HepG2 (cell line): ENCODE results near the gene EIF3A. TPM values are rescaled to one million over a fixed set of nuclear protein-coding genes. Genes with fewer than 3 reads are reported as not detected.

Experiments used
- KLF9 ChIP-seq: IDR thresholded peaks from 2 replicates; pipeline ENCODE4 v1.6.1; 2016; ENCODE audit warnings: low read depth
- NCOR1 ChIP-seq: fragments of 200-600 bp; sonication (generic); IDR thresholded peaks from 2 replicates; pipeline ENCODE4 v1.7.0; 2017; ENCODE audit warnings: antibody characterized with exemption, low read length, borderline replicate concordance
- PATZ1 ChIP-seq: sonication (generic); formaldehyde crosslinking; IDR thresholded peaks from 2 replicates; pipeline ENCODE4 v1.4.0; 2020; ENCODE audit warnings: missing genetic modification reagents
- PAX8 ChIP-seq: sonication (generic); formaldehyde crosslinking; IDR thresholded peaks from 2 replicates; pipeline ENCODE4 v1.8.0; 2022; ENCODE audit warnings: mild to moderate bottlenecking, missing genetic modification reagents, borderline replicate concordance
- ZNF235 ChIP-seq: sonication (generic); formaldehyde crosslinking; IDR thresholded peaks from 2 replicates; pipeline ENCODE4 v1.8.1; 2023; ENCODE audit warnings: mild to moderate bottlenecking, missing genetic modification reagents, borderline replicate concordance
- polyA plus RNA-seq, 8 experiments: library from polyadenylated mRNA; depleted of rRNA in 3 of 8; stranded (reverse) in 7 of 8; unstranded in 1 of 8; fragments of >200 nt; fragmentation: Illumina TruSeq in 4 of 8; extraction: Trizol in 4 of 8; gene quantifications; 2 replicates each; pipeline versions ENCODE4 v1.2.1 to v1.2.3, GENCODE V29; 2011 to 2016; ENCODE audit warnings: low read depth in 4 of 8, missing spikeins in 1 of 8, mixed read lengths in 1 of 8; ENCODE audit not compliant: insufficient read depth in 1 of 8
- total RNA-seq, 5 experiments: library from RNA; depleted of rRNA; stranded (reverse); fragments of >200 nt; fragmentation: Illumina TruSeq; extraction: Trizol; gene quantifications; 2 replicates each; pipeline ENCODE4 v1.2.3, GENCODE V29; 2016; ENCODE audit warnings: low read depth in 1 of 5
- TF ChIP-seq, protein P1 (sequence below): sonication (generic); formaldehyde crosslinking; IDR thresholded peaks from 2 replicates; pipeline ENCODE4 v1.4.0; 2020; ENCODE audit warnings: mild to moderate bottlenecking, missing genetic modification reagents
- TF ChIP-seq, protein P2 (sequence below): sonication (generic); formaldehyde crosslinking; IDR thresholded peaks from 2 replicates; pipeline ENCODE4 v1.5.1; 2020; ENCODE audit warnings: mild to moderate bottlenecking, missing genetic modification reagents, borderline replicate concordance
- TF ChIP-seq, protein P3 (sequence below): fragments of 450-650 bp; IDR thresholded peaks from 2 replicates; pipeline ENCODE4 v1.6.1; 2017; ENCODE audit warnings: mild to moderate bottlenecking

Gene EIF3A
- total and polyA plus RNA-seq, 2 of the 13 experiments (the other 11 are each of a cell fraction or from before 2014, with no cell fraction given): 25.6 to 117 TPM

DNA sequence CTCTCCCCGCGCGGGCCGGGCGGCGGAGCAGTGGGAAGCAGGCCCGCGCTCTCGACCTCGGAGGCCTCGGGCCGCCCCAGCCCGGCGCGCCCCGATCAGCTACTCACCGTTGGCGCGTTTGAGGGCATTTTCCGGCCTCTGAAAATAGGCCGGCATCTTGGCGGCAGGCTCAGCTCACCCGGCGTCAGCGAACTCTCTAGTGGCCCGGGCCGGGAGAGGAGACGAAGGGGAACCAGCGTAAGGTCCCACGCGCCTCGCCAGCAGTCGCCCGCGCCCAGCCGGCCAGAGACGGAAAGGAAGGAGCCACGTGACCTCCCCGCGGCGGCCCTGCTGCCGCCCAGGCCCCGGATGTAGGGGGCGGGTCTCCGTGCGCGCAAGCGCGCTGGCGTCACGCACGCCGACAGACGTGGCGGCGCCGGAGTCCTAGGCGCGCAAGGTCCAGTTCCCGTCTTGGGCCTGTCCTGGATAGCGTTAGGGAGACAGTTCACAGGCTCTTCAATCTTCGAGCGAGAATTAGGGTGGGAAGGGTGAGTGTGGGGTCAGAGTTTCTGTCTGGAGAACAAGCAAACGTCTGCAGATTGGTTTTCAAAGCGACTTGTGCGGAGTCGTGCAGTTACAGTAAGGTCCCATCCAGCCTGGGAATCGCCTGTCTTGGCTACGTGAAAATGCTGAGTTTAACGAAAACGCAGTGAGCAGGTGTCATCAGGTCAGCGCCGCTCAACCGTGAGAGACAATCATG lies at the start of gene EIF3A (continued):
- TF ChIP-seq, protein P1, sequence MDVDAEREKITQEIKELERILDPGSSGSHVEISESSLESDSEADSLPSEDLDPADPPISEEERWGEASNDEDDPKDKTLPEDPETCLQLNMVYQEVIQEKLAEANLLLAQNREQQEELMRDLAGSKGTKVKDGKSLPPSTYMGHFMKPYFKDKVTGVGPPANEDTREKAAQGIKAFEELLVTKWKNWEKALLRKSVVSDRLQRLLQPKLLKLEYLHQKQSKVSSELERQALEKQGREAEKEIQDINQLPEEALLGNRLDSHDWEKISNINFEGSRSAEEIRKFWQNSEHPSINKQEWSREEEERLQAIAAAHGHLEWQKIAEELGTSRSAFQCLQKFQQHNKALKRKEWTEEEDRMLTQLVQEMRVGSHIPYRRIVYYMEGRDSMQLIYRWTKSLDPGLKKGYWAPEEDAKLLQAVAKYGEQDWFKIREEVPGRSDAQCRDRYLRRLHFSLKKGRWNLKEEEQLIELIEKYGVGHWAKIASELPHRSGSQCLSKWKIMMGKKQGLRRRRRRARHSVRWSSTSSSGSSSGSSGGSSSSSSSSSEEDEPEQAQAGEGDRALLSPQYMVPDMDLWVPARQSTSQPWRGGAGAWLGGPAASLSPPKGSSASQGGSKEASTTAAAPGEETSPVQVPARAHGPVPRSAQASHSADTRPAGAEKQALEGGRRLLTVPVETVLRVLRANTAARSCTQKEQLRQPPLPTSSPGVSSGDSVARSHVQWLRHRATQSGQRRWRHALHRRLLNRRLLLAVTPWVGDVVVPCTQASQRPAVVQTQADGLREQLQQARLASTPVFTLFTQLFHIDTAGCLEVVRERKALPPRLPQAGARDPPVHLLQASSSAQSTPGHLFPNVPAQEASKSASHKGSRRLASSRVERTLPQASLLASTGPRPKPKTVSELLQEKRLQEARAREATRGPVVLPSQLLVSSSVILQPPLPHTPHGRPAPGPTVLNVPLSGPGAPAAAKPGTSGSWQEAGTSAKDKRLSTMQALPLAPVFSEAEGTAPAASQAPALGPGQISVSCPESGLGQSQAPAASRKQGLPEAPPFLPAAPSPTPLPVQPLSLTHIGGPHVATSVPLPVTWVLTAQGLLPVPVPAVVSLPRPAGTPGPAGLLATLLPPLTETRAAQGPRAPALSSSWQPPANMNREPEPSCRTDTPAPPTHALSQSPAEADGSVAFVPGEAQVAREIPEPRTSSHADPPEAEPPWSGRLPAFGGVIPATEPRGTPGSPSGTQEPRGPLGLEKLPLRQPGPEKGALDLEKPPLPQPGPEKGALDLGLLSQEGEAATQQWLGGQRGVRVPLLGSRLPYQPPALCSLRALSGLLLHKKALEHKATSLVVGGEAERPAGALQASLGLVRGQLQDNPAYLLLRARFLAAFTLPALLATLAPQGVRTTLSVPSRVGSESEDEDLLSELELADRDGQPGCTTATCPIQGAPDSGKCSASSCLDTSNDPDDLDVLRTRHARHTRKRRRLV (CRISPR knock-in tag): 0 out of 2 replicates have a peak, but pooled peaks have one; percentile 63
- TF ChIP-seq PATZ1 (CRISPR knock-in tag) (peak; percentile 24; the same call in 1 of the 2 replicates), NCOR1 (peak; percentile 79), ZNF235 (peak; percentile 90; the same call in 1 of the 2 replicates), KLF9 (0 out of 2 replicates have a peak, but pooled peaks have one; percentile 58), PAX8 (CRISPR knock-in tag) (peak; percentile 51; the same call in 1 of the 2 replicates)
- TF ChIP-seq, protein P2, sequence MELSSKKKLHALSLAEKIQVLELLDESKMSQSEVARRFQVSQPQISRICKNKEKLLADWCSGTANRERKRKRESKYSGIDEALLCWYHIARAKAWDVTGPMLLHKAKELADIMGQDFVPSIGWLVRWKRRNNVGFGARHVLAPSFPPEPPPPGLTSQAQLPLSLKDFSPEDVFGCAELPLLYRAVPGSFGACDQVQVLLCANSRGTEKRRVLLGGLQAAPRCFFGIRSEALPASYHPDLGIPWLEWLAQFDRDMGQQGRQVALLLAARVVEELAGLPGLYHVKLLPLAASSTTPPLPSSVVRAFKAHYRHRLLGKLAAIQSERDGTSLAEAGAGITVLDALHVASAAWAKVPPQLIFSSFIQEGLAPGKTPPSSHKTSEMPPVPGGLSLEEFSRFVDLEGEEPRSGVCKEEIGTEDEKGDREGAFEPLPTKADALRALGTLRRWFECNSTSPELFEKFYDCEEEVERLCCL (CRISPR knock-in tag): 0 out of 2 replicates have a peak, but pooled peaks have one; percentile 19
- TF ChIP-seq, protein P3, sequence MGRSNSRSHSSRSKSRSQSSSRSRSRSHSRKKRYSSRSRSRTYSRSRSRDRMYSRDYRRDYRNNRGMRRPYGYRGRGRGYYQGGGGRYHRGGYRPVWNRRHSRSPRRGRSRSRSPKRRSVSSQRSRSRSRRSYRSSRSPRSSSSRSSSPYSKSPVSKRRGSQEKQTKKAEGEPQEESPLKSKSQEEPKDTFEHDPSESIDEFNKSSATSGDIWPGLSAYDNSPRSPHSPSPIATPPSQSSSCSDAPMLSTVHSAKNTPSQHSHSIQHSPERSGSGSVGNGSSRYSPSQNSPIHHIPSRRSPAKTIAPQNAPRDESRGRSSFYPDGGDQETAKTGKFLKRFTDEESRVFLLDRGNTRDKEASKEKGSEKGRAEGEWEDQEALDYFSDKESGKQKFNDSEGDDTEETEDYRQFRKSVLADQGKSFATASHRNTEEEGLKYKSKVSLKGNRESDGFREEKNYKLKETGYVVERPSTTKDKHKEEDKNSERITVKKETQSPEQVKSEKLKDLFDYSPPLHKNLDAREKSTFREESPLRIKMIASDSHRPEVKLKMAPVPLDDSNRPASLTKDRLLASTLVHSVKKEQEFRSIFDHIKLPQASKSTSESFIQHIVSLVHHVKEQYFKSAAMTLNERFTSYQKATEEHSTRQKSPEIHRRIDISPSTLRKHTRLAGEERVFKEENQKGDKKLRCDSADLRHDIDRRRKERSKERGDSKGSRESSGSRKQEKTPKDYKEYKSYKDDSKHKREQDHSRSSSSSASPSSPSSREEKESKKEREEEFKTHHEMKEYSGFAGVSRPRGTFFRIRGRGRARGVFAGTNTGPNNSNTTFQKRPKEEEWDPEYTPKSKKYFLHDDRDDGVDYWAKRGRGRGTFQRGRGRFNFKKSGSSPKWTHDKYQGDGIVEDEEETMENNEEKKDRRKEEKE: no peak
- TF ChIP-seq, all 625 proteins: peak for 298
